IMR-90 (cell line): ENCODE results near the gene C4orf33. TPM values are rescaled to one million over a fixed set of nuclear protein-coding genes. Genes with fewer than 3 reads are reported as not detected.

Experiments
- ATAC-seq: fragments of 200-7000 bp; cut with Tn5 transposase; 2 replicates; pipeline ENCODE4 v1.9.1; 2020; ENCODE audit warnings: low read depth, mild to moderate bottlenecking, moderate library complexity
- BruUV-seq: library from RNA; stranded (reverse); fragments of 400-500 nt; replicated peaks from 2 replicates; lab custom pipeline; 2021; lab: Mats Ljungman, UMichigan
- CTCF ChIA-PET: fragments of 300-600 bp; formaldehyde crosslinking; extraction: SDS; loops from one replicate; lab custom pipeline; 2021; ENCODE audit warnings: antibody characterized with exemption; lab: Yijun Ruan, JAX
- POLR2A ChIA-PET: fragments of 300-600 bp; sonication (Branson Sonifier 250); formaldehyde crosslinking; loops from one replicate; lab custom pipeline; 2022; ENCODE audit warnings: antibody characterized with exemption; ENCODE audit not compliant: unreplicated experiment; lab: Charles Lee
- DNase-seq: peaks from one replicate; pipeline ENCODE4 v3.0.0; 2013
- H2AFZ ChIP-seq: replicated peaks from 2 replicates; pipeline ENCODE3; 2013; ENCODE audit warnings: low read length, mild to moderate bottlenecking; ENCODE audit not compliant: poor library complexity
- H2AK5ac ChIP-seq: 2 replicates; pipeline ENCODE4 v1.6.1; 2013; ENCODE audit warnings: low read depth, low read length, inconsistent platforms
- H2AK9ac ChIP-seq: replicated peaks from 2 replicates; pipeline ENCODE3; 2013; ENCODE audit warnings: mild to moderate bottlenecking, low read depth, low read length, moderate library complexity; ENCODE audit not compliant: poor library complexity
- H2BK120ac ChIP-seq: 2 replicates; pipeline ENCODE4 v1.6.1; 2013; ENCODE audit warnings: low read depth, low read length, inconsistent platforms
- H2BK15ac ChIP-seq: 3 replicates; pipeline ENCODE4 v1.6.1; 2013; ENCODE audit warnings: low read depth, low read length, inconsistent platforms
- H2BK20ac ChIP-seq: 2 replicates; pipeline ENCODE4 v1.6.1; 2013; ENCODE audit warnings: low read depth, mild to moderate bottlenecking, inconsistent platforms, low read length, moderate library complexity
- H2BK5ac ChIP-seq: 2 replicates; pipeline ENCODE4 v1.6.1; 2013; ENCODE audit warnings: mild to moderate bottlenecking, low read depth, low read length, inconsistent platforms; ENCODE audit not compliant: poor library complexity, severe bottlenecking
- H3K14ac ChIP-seq: replicated peaks from 2 replicates; pipeline ENCODE4 v1.6.1; 2013; ENCODE audit warnings: low read depth, low read length, inconsistent platforms
- H3K18ac ChIP-seq: 2 replicates; pipeline ENCODE4 v1.6.1; 2013; ENCODE audit warnings: low read depth, low read length, control low read depth
- H3K23ac ChIP-seq: 2 replicates; pipeline ENCODE4 v1.6.1; 2013; ENCODE audit warnings: low read depth, low read length, inconsistent platforms
- H3K27ac ChIP-seq: 2 replicates; pipeline ENCODE4 v1.5.1; 2013; ENCODE audit warnings: mild to moderate bottlenecking, control low read depth, low read length; ENCODE audit not compliant: insufficient read depth
- H3K27me3 ChIP-seq: 2 replicates; pipeline ENCODE4 v1.6.1; 2013; ENCODE audit warnings: low read length; ENCODE audit not compliant: control insufficient read depth, insufficient read depth
- H3K36me3 ChIP-seq: 2 replicates; pipeline ENCODE4 v1.6.1; 2013; ENCODE audit warnings: low read length, mixed read lengths; ENCODE audit not compliant: control insufficient read depth, insufficient read depth
- H3K4ac ChIP-seq: 2 replicates; pipeline ENCODE4 v1.6.1; 2013; ENCODE audit warnings: low read depth, low read length, inconsistent platforms
- H3K4me1 ChIP-seq: 2 replicates; pipeline ENCODE4 v1.6.1; 2013; ENCODE audit warnings: low read length, mixed read lengths; ENCODE audit not compliant: control insufficient read depth, insufficient read depth
- H3K4me2 ChIP-seq: 2 replicates; pipeline ENCODE4 v1.6.1; 2013; ENCODE audit warnings: low read depth, mild to moderate bottlenecking, control low read depth, low read length, moderate library complexity
- H3K4me3 ChIP-seq: 2 replicates; pipeline ENCODE4 v1.5.1; 2013; ENCODE audit warnings: low read depth, mild to moderate bottlenecking, control low read depth, low read length, moderate library complexity; ENCODE audit not compliant: insufficient read depth
- H3K56ac ChIP-seq: 2 replicates; pipeline ENCODE4 v1.6.1; 2013; ENCODE audit warnings: low read length, inconsistent platforms; ENCODE audit not compliant: insufficient read depth; ENCODE audit errors: extremely low read depth
- H3K79me1 ChIP-seq, 2 experiments: 2 replicates each; pipeline ENCODE4 v1.6.1; 2013; ENCODE audit warnings: low read length in 2 of 2, inconsistent platforms in 1 of 2, low read depth in 1 of 2
- H3K9ac ChIP-seq: 2 replicates; pipeline ENCODE4 v1.6.1; 2013; ENCODE audit warnings: low read depth, low read length, control low read depth
- H3K9me1 ChIP-seq: 2 replicates; pipeline ENCODE4 v1.6.1; 2013; ENCODE audit warnings: low read length, inconsistent platforms; ENCODE audit not compliant: insufficient read depth
- H3K9me3 ChIP-seq: 2 replicates; pipeline ENCODE4 v1.6.1; 2013; ENCODE audit warnings: low read length; ENCODE audit not compliant: control insufficient read depth, insufficient read depth
- H4K20me1 ChIP-seq: 2 replicates; pipeline ENCODE4 v1.6.1; 2013; ENCODE audit warnings: low read length, inconsistent platforms; ENCODE audit not compliant: insufficient read depth
- H4K5ac ChIP-seq: 2 replicates; pipeline ENCODE4 v1.6.1; 2013; ENCODE audit warnings: mild to moderate bottlenecking, low read depth, low read length, control low read depth
- H4K8ac ChIP-seq, 2 experiments: 2 replicates each; pipeline ENCODE4 v1.6.1; 2013; ENCODE audit warnings: low read depth in 2 of 2, low read length in 2 of 2, control low read depth in 1 of 2, inconsistent platforms in 1 of 2
- H4K91ac ChIP-seq: 2 replicates; pipeline ENCODE4 v1.6.1; 2013; ENCODE audit warnings: low read depth, low read length, inconsistent platforms; ENCODE audit not compliant: insufficient read depth
- BHLHE40 ChIP-seq: fragments of 150-350 bp; IDR thresholded peaks from 2 replicates; pipeline ENCODE4 v1.6.1; 2016; ENCODE audit warnings: mild to moderate bottlenecking, low read depth, low read length
- CEBPB ChIP-seq: IDR thresholded peaks from 2 replicates; pipeline ENCODE4 v1.6.1; 2012; ENCODE audit warnings: low read depth, low read length, improper control_type of control experiment
- CHD1 ChIP-seq: IDR thresholded peaks from 2 replicates; pipeline ENCODE4 v1.6.1; 2012; ENCODE audit warnings: low read depth, low read length, improper control_type of control experiment
- FOS ChIP-seq: fragments of 150-350 bp; IDR thresholded peaks from 2 replicates; pipeline ENCODE4 v1.6.1; 2016; ENCODE audit warnings: low read depth, low read length
- MAFK ChIP-seq: IDR thresholded peaks from 2 replicates; pipeline ENCODE4 v1.6.1; 2012; ENCODE audit warnings: low read depth, low read length, improper control_type of control experiment
- MAZ ChIP-seq: IDR thresholded peaks from 2 replicates; pipeline ENCODE4 v1.6.1; 2012; ENCODE audit warnings: low read depth, mild to moderate bottlenecking, low read length, improper control_type of control experiment, moderate library complexity, borderline replicate concordance
- MXI1 ChIP-seq: IDR thresholded peaks from 2 replicates; pipeline ENCODE4 v1.6.1; 2012; ENCODE audit warnings: low read depth, mild to moderate bottlenecking, low read length, moderate library complexity, borderline replicate concordance
- NFE2L2 ChIP-seq: fragments of 150-350 bp; IDR thresholded peaks from 2 replicates; pipeline ENCODE4 v1.6.1; 2016; ENCODE audit warnings: low read depth, mild to moderate bottlenecking, low read length
- POLR2A ChIP-seq: IDR thresholded peaks from 2 replicates; pipeline ENCODE4 v1.6.1; 2012; ENCODE audit warnings: mild to moderate bottlenecking, low read depth, low read length
- RCOR1 ChIP-seq: IDR thresholded peaks from 2 replicates; pipeline ENCODE4 v1.6.1; 2012; ENCODE audit warnings: mild to moderate bottlenecking, low read length, improper control_type of control experiment; ENCODE audit not compliant: insufficient replicate concordance
- RFX5 ChIP-seq: IDR thresholded peaks from 2 replicates; pipeline ENCODE4 v1.8.0; 2012; ENCODE audit warnings: low read depth, mild to moderate bottlenecking, low read length, moderate library complexity
- USF2 ChIP-seq: fragments of 150-350 bp; IDR thresholded peaks from 2 replicates; pipeline ENCODE4 v1.6.1; 2017; ENCODE audit warnings: mild to moderate bottlenecking, antibody characterized with exemption, low read length, low read depth
- WGBS, 2 experiments: methylation state at CpG; one replicate each; pipeline versions ENCODE4 v1.1.5 to v1.1.7; 2013; ENCODE audit warnings: missing lambda C conversion rate in 2 of 2; ENCODE audit not compliant: insufficient read length in 1 of 2; ENCODE audit errors: extremely low coverage in 2 of 2; 5-methylcytosine and 5-hydroxymethylcytosine counted together
- dilution Hi-C: fragments of 300-500 bp; cut with HindIII; formaldehyde crosslinking; loops from one replicate; pipeline ENCODE4 v1.14.3; 2018; ENCODE audit warnings: low sequenced_read_pairs; ENCODE audit not compliant: unreplicated experiment
- in situ Hi-C: fragments of 300-500 bp; cut with MboI; formaldehyde crosslinking; loops from 3 replicates; pipeline ENCODE4 v1.14.3; 2019; ENCODE audit warnings: low sequenced_read_pairs, inconsistent platforms, mixed read lengths
- intact Hi-C: fragments of 100-400 bp; cut with micrococcal nuclease; formaldehyde crosslinking; loops from 2 replicates; pipeline ENCODE4 v1.10.0; 2022
- polyA plus RNA-seq, 3 experiments: library from polyadenylated mRNA; depleted of rRNA; stranded (reverse); fragments of >200 nt; gene quantifications; 2 replicates each; pipeline ENCODE4 v1.2.3, GENCODE V29; 2012; ENCODE audit warnings: low replicate concordance in 1 of 3
- total RNA-seq: library from RNA; depleted of rRNA; stranded (reverse); fragments of >200 nt; gene quantifications from 2 replicates; pipeline ENCODE4 v1.2.3, GENCODE V29; 2012

C4orf33 gene
- total and polyA plus RNA-seq, 2 of the 4 experiments (the other 2 are of a cell fraction), result 4.7 to 5.3 TPM

- peaks cover 15 to 26% of the 10 kb centered on the region in 2 experiments for H3K79me1 ChIP-seq
- H3K36me3 ChIP-seq, result peaks cover 7% of the 10 kb centered on the region
- no peak overlapping the region for H2BK5ac ChIP-seq
- dilution Hi-C loops, result no loop called here
- no peaks in the 10 kb centered on the region for H3K4me1 ChIP-seq
- no peak overlapping the region for H4K91ac ChIP-seq
- H3K27me3 ChIP-seq, result no peaks in the 10 kb centered on the region
- H3K9ac ChIP-seq, result no peak overlapping the region
- no peak overlapping the region for H3K27ac ChIP-seq
- WGBS, 2 experiments, result no CpG with 5 or more reads among the region's 4 CpGs
- ChIA-PET CTCF (no interaction called here), POLR2A (no interaction called here)
- no peak overlapping the region for H3K23ac ChIP-seq
- in situ Hi-C loops, result no loop called here
- no peak overlapping the region for H3K4ac ChIP-seq
- BruUV-seq, result no TSS peak
- H2BK20ac ChIP-seq, result no peak overlapping the region
- H3K9me1 ChIP-seq, result no peaks in the 10 kb centered on the region
- H3K4me2 ChIP-seq, result no peak overlapping the region
- no peak overlapping the region for H2BK15ac ChIP-seq
- intact Hi-C loops, result no loop called here
- ATAC-seq, result no peak
- H3K9me3 ChIP-seq, result no peaks in the 10 kb centered on the region
- no peak overlapping the region for H3K18ac ChIP-seq
- no peak overlapping the region for H3K56ac ChIP-seq
- H4K8ac ChIP-seq, result no peak overlapping the region
- no peak overlapping the region for H4K5ac ChIP-seq
- H4K20me1 ChIP-seq, result no peaks in the 10 kb centered on the region
- no peak overlapping the region for H2AK5ac ChIP-seq
- TF ChIP-seq USF2 (no peak), BHLHE40 (no peak), RCOR1 (no peak), FOS (no peak), POLR2A (no peak), RFX5 (no peak), MAFK (no peak), MAZ (no peak), NFE2L2 (no peak), MXI1 (no peak), CHD1 (no peak), CEBPB (no peak)
- no peak overlapping the region for H3K14ac ChIP-seq
- no peak overlapping the region for H3K4me3 ChIP-seq
- no peak for DNase-seq
- H2AFZ ChIP-seq, result no peak overlapping the region
- no peak overlapping the region for H2BK120ac ChIP-seq
- no peak overlapping the region for H2AK9ac ChIP-seq
Measured at GRCh38 chr4:129085472-129085871, 10.5 kb upstream of the C4orf33 start.
